GM20000 (cell line): ENCODE measurements around the gene BYSL.

ENCODE experiments used
- DNase-seq: peaks from one replicate; pipeline ENCODE4 v3.0.0; 2012; ENCODE audit warnings: low spot score
- TF ChIP-seq, protein P1 (sequence below): IDR thresholded peaks from 2 replicates; pipeline ENCODE4 v1.5.1; 2012; ENCODE audit warnings: mild to moderate bottlenecking, control low read depth; ENCODE audit errors: extremely low read depth, missing control alignments

BYSL gene

DNA sequence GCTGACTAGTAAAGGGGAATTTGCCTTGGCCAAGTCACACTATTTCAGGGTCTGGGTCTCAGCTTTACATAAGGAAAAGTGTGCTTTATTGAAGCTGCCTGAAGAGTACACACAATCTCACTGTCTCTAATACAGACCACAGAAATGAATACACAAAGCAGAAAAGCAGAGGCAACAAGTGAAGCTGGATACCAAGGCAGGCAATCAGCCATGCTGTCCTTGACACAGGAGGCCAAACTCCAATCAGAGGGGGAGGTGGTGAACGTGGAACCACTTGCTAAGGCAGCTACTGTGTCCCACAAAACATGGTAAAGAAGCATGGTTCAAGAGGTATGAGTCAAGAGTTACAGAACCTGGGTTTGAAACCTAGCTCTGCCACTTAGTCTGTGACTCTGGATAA is 42.1 kb downstream of the BYSL start:
- TF ChIP-seq, protein P1, sequence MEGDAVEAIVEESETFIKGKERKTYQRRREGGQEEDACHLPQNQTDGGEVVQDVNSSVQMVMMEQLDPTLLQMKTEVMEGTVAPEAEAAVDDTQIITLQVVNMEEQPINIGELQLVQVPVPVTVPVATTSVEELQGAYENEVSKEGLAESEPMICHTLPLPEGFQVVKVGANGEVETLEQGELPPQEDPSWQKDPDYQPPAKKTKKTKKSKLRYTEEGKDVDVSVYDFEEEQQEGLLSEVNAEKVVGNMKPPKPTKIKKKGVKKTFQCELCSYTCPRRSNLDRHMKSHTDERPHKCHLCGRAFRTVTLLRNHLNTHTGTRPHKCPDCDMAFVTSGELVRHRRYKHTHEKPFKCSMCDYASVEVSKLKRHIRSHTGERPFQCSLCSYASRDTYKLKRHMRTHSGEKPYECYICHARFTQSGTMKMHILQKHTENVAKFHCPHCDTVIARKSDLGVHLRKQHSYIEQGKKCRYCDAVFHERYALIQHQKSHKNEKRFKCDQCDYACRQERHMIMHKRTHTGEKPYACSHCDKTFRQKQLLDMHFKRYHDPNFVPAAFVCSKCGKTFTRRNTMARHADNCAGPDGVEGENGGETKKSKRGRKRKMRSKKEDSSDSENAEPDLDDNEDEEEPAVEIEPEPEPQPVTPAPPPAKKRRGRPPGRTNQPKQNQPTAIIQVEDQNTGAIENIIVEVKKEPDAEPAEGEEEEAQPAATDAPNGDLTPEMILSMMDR = no peak
- no peak for DNase-seq

DNA sequence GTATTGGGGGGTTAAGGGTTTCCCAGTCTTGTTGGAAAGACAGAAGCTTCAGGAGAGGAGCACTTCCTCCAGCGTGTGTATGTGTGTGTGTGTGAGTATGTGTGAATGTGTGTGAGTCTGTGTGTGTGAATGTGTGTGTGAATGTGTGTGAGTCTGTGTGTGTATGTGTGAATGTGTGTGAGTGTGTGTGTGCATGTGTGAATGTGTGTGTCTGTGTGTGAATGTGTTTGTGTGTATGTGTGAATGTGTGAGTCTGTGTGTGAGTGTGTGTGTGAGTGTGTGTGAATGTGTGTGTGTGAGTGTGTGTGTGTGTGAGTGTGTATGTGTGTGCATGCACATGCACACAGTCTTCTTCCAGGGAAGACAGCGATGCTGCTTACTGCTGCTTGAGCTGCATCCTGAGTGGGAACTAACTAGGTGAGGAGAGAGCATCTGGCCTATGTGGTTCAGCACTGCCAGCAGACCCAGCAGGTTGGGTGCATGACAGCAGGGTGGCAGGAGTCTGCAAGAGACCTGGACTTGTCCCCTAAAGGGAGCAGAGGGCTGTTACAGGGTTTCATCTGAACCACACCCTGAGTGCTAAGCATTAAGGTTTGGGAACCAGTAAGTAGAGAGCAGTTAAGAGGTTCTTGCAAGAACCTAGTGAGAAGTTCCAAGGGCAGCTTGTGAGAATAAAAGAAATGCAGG is 43.0 kb downstream of the BYSL start:
- no peak for DNase-seq
- TF ChIP-seq, protein P1 = no peak

DNA sequence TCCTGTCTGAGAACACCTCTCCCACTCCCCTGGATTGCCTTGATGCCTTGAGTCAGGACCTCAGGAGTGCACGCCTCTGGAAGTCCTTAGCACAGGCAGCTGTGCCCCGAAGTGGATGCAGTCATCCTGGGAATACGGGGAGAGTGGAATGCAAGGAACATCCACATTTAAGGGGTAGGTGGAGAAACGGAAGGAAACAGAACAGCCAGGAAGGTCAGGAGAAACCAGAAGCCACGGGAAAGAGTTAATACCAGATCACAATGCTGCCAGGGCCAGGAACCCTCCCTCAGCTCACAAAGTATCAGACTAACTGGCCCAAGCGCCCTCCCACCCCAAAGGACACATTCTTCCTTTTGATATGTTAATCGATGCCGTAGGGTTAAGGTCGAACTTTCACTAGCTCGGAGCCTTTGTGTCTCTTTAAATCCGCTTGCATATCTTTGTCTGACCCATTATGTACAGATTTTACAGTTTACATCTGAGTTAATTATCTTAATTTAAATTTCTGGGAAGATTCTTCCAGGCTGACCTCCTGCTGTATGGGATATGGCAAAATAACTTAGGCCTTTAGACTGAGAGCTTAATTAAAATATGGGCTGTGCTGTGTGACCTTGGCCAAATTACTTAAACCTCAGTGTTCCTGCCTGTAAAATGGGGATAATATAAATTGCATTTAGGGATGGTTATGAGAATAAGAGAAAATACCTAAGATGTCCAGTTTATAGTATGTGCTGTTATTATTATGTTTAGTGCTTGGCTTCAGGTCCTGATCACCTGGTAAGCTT is 44.3 kb downstream of the BYSL start:
- no peak for DNase-seq

DNA sequence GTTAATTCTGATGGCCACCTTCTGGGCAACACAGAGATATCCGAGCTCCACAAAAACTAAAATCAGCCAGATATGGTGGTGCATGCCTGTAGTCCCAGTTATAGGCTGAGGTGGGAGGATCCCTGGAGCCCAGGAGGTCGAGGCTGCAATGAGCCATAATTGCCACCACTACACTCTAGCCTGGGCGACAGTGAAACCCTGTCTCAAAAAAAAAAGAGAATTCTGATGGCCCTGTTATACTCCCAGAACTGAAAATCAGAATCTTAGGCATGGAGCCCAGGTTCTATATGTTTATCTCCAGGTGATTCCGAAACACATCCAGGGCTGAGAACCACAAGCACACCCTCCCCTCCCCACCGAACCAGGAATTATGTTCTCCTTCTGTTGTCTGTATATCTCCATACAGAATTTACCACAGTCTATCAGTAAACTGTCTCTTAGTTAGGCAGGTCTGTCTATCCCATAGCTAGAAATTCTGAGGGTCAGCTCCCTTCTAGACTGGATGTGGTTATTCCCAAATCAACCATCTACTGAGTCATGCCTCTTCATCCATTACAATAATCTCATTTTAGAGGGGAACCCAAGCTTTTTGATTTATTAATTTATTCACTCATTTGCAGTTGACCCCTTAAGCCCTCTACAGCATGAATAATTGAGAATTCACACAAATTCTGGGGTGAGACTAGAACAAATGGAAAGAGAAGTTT is 45.1 kb downstream of the BYSL start:
- no peak for DNase-seq

More for the DNA sequence above, 44.3 kb downstream of the BYSL start:
- TF ChIP-seq, protein P1 = no peak

DNA sequence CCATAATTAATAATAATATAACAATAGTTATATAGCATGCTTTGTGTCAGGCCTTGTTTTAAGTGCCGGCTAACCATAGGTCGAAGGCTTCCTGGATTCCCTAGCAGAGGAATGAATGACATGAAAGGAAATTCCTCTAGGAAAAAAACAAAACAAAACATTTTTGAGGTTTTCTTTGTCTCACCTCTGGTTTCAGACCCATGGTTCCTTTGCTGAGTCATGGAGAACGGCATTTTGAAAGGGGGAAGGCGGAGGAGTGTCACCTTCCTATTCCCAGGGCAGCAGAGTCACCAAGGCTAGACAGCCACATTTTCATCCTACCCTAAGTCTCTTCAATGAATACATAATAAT is 45.6 kb downstream of the BYSL start:
- TF ChIP-seq, protein P1 = no peak
- no peak for DNase-seq

More for the DNA sequence above, 45.1 kb downstream of the BYSL start:
- TF ChIP-seq, protein P1 = no peak

DNA sequence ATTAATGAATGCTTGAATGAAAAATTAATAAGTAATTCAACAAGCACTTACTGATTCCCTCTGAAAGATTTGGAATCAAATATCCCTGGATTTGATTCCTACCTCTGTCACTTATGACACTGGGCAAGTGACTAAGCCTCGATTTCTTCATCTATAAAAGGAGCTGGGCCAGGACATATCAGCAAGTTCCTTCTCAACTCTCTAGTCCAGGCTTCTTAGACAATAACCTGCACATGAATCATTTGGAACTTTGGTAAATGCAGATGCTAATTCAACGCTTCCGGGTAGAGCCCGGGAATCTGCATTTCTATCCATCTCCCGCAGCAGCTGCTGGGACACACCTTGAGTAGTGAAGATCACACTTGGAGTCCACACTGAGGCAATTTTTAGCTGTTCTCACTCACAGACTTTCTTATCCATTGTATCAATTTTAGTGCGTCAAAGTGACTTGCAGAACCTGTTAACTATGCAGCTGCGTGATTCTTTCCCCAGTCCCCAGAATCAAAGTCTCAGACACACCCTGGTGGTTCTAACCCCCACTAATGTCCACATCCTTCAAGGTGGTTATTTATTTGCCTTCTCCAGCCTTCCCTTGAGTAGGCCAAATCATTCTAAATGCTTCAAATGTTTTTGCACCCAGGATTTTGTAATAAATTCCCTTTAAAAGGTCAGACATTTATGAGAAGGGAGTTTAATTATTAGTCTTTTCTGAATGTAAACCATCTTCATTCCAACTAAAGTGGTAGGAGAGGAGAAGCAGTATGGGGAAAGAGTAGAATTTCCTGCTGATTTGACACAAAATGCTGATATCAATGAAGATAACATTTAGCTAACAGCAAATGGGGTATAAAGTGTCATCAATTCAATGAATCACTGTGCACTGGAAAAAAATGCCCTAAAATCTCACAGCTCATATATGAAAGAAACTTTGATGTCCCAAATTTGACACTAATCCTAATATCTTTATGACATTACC is 46.3 kb downstream of the BYSL start:
- TF ChIP-seq, protein P1 = no peak
- no peak for DNase-seq
